Hepatocyte (in vitro differentiated cells): Measurements from ENCODE around the gene ANO1. TPM values are rescaled to one million over a fixed set of nuclear protein-coding genes. Genes with fewer than 3 reads are reported as not detected.

Experiments
- DNase-seq: peaks from one replicate; pipeline ENCODE4 v3.0.0-alpha.2; 2016; ENCODE audit warnings: low spot score
- H2AFZ ChIP-seq: fragments of 200-600 bp; sonication (generic); 2 replicates; pipeline ENCODE4 v1.6.0; 2016; ENCODE audit warnings: antibody characterized with exemption, mild to moderate bottlenecking
- H3K27ac ChIP-seq: fragments of 200-600 bp; sonication (generic); 2 replicates; pipeline ENCODE4 v1.5.1; 2016; ENCODE audit warnings: mild to moderate bottlenecking
- H3K27me3 ChIP-seq: fragments of 200-600 bp; sonication (generic); 2 replicates; pipeline ENCODE4 v1.6.1; 2016
- H3K36me3 ChIP-seq: fragments of 200-600 bp; sonication (generic); replicated peaks from 2 replicates; pipeline ENCODE4 v1.5.1; 2016; ENCODE audit warnings: low read depth; ENCODE audit not compliant: insufficient read depth
- H3K4me1 ChIP-seq: fragments of 200-600 bp; sonication (generic); 2 replicates; pipeline ENCODE4 v1.5.1; 2016; ENCODE audit warnings: mild to moderate bottlenecking, moderate library complexity; ENCODE audit not compliant: insufficient read depth
- H3K4me2 ChIP-seq: fragments of 200-600 bp; sonication (generic); 2 replicates; pipeline ENCODE4 v1.6.0; 2016
- H3K4me3 ChIP-seq: fragments of 200-600 bp; sonication (generic); 2 replicates; pipeline ENCODE4 v1.5.1; 2016; ENCODE audit warnings: mild to moderate bottlenecking
- H3K79me2 ChIP-seq: fragments of 200-600 bp; sonication (generic); 2 replicates; pipeline ENCODE4 v1.6.0; 2017; ENCODE audit warnings: mild to moderate bottlenecking
- H3K9me2 ChIP-seq: fragments of 200-600 bp; sonication (generic); replicated peaks from 2 replicates; pipeline ENCODE4 v1.6.0; 2017; ENCODE audit warnings: mild to moderate bottlenecking; ENCODE audit not compliant: insufficient read depth
- H3K9me3 ChIP-seq: fragments of 200-600 bp; sonication (generic); 2 replicates; pipeline ENCODE4 v1.5.1; 2016; ENCODE audit warnings: low read depth, mild to moderate bottlenecking
- H4K20me1 ChIP-seq: fragments of 200-600 bp; sonication (generic); 2 replicates; pipeline ENCODE4 v1.6.0; 2016; ENCODE audit warnings: mild to moderate bottlenecking; ENCODE audit not compliant: insufficient read depth, poor library complexity, severe bottlenecking
- EZH2 ChIP-seq: fragments of 200-600 bp; sonication (generic); IDR thresholded peaks from 2 replicates; pipeline ENCODE4 v1.6.1; 2016; ENCODE audit warnings: antibody characterized with exemption, mild to moderate bottlenecking, borderline replicate concordance
- EZH2phosphoT487 ChIP-seq: fragments of 200-600 bp; sonication (generic); IDR thresholded peaks from one replicate; pipeline ENCODE4 v1.6.1; 2018; ENCODE audit warnings: antibody characterized with exemption, mild to moderate bottlenecking, low read depth, moderate library complexity; ENCODE audit not compliant: unreplicated experiment, severe bottlenecking
- WGBS: methylation state at CpG from one replicate; pipeline ENCODE4 v1.1.6; 2016; ENCODE audit warnings: low lambda C conversion rate; ENCODE audit errors: missing lambda C conversion rate; 5-methylcytosine and 5-hydroxymethylcytosine counted together
- polyA plus RNA-seq: library from polyadenylated mRNA; unstranded; fragments of >200 nt; fragmentation: Nextera tagmentation; extraction: Ambion mirVana; gene quantifications from 2 replicates; pipeline ENCODE4 v1.2.1, GENCODE V29; 2016
- total RNA-seq: library from RNA; depleted of rRNA; stranded (reverse); fragments of >200 nt; gene quantifications from 2 replicates; pipeline ENCODE4 v1.2.3, GENCODE V29; 2014
- TF ChIP-seq, protein P1 (sequence below): fragments of 200-600 bp; sonication (generic); IDR thresholded peaks from 2 replicates; pipeline ENCODE4 v1.5.1; 2016; ENCODE audit warnings: antibody characterized with exemption, mild to moderate bottlenecking; ENCODE audit not compliant: poor library complexity

The ANO1 gene
- total and polyA plus RNA-seq, 2 experiments from 2014 or later, result 6.2 to 12.1 TPM

GRCh38 chr11:70112017-70112434, 33.9 kb downstream of the ANO1 start:
- no peaks in the 10 kb centered on the region for H3K9me3 ChIP-seq
- no peak overlapping the region for H3K27ac ChIP-seq
- H3K36me3 ChIP-seq, result no peaks in the 10 kb centered on the region
- TF ChIP-seq EZH2 (no peak), EZH2phosphoT487 (no peak)
- TF ChIP-seq, protein P1, sequence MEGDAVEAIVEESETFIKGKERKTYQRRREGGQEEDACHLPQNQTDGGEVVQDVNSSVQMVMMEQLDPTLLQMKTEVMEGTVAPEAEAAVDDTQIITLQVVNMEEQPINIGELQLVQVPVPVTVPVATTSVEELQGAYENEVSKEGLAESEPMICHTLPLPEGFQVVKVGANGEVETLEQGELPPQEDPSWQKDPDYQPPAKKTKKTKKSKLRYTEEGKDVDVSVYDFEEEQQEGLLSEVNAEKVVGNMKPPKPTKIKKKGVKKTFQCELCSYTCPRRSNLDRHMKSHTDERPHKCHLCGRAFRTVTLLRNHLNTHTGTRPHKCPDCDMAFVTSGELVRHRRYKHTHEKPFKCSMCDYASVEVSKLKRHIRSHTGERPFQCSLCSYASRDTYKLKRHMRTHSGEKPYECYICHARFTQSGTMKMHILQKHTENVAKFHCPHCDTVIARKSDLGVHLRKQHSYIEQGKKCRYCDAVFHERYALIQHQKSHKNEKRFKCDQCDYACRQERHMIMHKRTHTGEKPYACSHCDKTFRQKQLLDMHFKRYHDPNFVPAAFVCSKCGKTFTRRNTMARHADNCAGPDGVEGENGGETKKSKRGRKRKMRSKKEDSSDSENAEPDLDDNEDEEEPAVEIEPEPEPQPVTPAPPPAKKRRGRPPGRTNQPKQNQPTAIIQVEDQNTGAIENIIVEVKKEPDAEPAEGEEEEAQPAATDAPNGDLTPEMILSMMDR, result no peak
- no peaks in the 10 kb centered on the region for H4K20me1 ChIP-seq
- H3K4me1 ChIP-seq, result peaks cover 14% of the 10 kb centered on the region
- no peak overlapping the region for H2AFZ ChIP-seq
- no peaks in the 10 kb centered on the region for H3K9me2 ChIP-seq
- no peak for DNase-seq
- 48% methylated on average over 5 of the region's 5 CpGs for WGBS
- H3K79me2 ChIP-seq, result no peaks in the 10 kb centered on the region
- no peak overlapping the region for H3K4me2 ChIP-seq
- H3K4me3 ChIP-seq, result no peak overlapping the region
- no peaks in the 10 kb centered on the region for H3K27me3 ChIP-seq

GRCh38 chr11:70113801-70114200, 35.7 kb downstream of the ANO1 start:
- 81% methylated on average over 5 of the region's 5 CpGs for WGBS
- DNase-seq, result no peak
- H3K27ac ChIP-seq, result no peak overlapping the region
- no peaks in the 10 kb centered on the region for H3K36me3 ChIP-seq
- H4K20me1 ChIP-seq, result no peaks in the 10 kb centered on the region
- H3K9me2 ChIP-seq, result no peaks in the 10 kb centered on the region
- H3K27me3 ChIP-seq, result no peaks in the 10 kb centered on the region
- H3K4me3 ChIP-seq, result no peak overlapping the region
- H2AFZ ChIP-seq, result no peak overlapping the region
- no peak overlapping the region for H3K4me2 ChIP-seq
- H3K79me2 ChIP-seq, result no peaks in the 10 kb centered on the region
- no peaks in the 10 kb centered on the region for H3K9me3 ChIP-seq
- peaks cover 3% of the 10 kb centered on the region for H3K4me1 ChIP-seq
- TF ChIP-seq EZH2 (no peak), EZH2phosphoT487 (no peak)
- TF ChIP-seq, protein P1, result no peak

DNA sequence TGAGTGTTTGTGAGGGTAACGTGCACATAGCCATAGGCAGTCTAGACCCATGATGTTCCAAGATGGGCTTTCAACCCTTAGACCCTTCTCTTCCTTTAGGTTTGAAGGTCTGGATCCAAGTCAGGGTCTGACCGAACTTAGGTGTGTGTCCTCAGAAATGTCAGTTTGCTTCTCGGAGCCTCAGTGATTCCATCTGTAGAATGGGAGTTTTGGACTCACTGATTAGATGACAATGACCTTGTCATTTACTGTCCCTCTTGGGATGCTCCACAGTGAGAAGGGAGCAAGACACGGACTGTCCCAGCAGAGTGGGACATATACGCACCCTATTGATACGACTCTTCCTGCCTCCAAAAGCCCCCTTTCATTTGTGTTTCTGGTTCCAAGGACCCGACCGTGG, 37.7 kb downstream of the ANO1 start:
- Histone ChIP-seq H2AFZ (no peak overlapping the region), H4K20me1 (no peaks in the 10 kb centered on the region), H3K4me2 (no peak overlapping the region), H3K9me2 (no peaks in the 10 kb centered on the region), H3K4me3 (no peak overlapping the region), H3K27me3 (no peaks in the 10 kb centered on the region), H3K9me3 (no peaks in the 10 kb centered on the region), H3K79me2 (no peaks in the 10 kb centered on the region), H3K36me3 (no peaks in the 10 kb centered on the region), H3K27ac (no peak overlapping the region), H3K4me1 (no peaks in the 10 kb centered on the region)
- WGBS, result 95% methylated on average over 8 of the region's 8 CpGs
- TF ChIP-seq EZH2phosphoT487 (no peak), EZH2 (no peak)
- TF ChIP-seq, protein P1, result no peak
- DNase-seq, result no peak

GRCh38 chr11:70116386-70117065, 38.4 kb downstream of the ANO1 start:
- Histone ChIP-seq H4K20me1 (no peaks in the 10 kb centered on the region), H3K9me3 (no peaks in the 10 kb centered on the region), H3K4me2 (no peak overlapping the region), H3K27ac (no peak overlapping the region), H3K79me2 (no peaks in the 10 kb centered on the region), H3K4me3 (no peak overlapping the region), H2AFZ (no peak overlapping the region), H3K27me3 (no peaks in the 10 kb centered on the region), H3K9me2 (no peaks in the 10 kb centered on the region), H3K4me1 (no peaks in the 10 kb centered on the region), H3K36me3 (no peaks in the 10 kb centered on the region)
- 80% methylated on average over 19 of the region's 19 CpGs for WGBS
- TF ChIP-seq, protein P1, result no peak
- TF ChIP-seq EZH2phosphoT487 (no peak), EZH2 (no peak)
- no peak for DNase-seq
